Mucosa of gallbladder (tissue), 1 donor: ENCODE results near the gene COX6A2. TPM values are rescaled to one million over a fixed set of nuclear protein-coding genes. Genes with fewer than 3 reads are reported as not detected.
A peak's percentile ranks its signal among the peaks of the same experiment; 100 is the strongest.

Source experiments
- DNase-seq: peaks from one replicate; pipeline ENCODE4 v3.0.0-alpha.2; 2020; ENCODE audit warnings: low spot score
- total RNA-seq: library from RNA; stranded (reverse); gene quantifications from one replicate; pipeline ENCODE4 v1.2.1, GENCODE V29; 2021
- donor health status: DM: no; HTN: no; CAD: no.

Gene COX6A2
- total RNA-seq, 1 donor from 2014 or later, result 1.3 TPM

DNA sequence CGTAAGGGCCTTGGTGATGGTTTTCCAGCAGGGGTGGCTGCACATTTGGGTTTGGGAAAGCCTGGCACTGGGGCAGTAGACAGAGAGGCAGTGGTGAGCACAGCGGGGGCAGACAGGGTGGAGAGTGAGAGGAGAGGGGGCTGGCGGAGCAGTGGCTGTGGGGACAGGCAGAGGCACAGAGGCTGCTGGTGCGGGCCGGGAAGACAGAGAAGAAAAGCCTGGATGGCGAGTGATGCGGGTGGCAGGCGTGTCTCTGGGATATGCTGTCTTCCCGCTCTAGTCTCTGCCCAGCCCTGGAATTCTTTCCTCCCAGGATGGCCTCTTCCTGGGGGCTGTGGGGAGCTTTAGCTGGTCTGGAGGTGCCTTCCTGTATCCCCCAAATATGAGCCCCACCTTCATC is 18.1 kb downstream of the COX6A2 start:
- no peak for DNase-seq

DNA sequence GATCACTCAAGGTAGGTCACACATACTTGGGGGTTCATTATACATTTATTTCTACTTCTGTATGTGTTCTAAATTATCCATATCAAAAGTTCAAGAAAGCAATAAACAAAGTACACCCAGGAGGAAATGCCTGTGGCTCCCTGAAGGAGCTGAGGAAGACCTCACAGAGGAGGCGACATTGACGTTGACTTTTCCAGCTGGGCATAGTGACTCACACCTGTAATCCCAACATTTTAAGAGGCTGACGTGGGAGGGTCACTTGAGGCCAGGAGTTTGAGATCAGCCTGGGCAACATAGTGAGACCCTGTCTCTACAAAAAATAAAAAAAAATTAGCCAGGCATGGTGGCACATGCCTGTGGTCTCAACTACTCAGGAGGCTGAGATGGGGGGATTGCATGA is 18.7 kb downstream of the COX6A2 start:
- DNase-seq, result no peak

DNA sequence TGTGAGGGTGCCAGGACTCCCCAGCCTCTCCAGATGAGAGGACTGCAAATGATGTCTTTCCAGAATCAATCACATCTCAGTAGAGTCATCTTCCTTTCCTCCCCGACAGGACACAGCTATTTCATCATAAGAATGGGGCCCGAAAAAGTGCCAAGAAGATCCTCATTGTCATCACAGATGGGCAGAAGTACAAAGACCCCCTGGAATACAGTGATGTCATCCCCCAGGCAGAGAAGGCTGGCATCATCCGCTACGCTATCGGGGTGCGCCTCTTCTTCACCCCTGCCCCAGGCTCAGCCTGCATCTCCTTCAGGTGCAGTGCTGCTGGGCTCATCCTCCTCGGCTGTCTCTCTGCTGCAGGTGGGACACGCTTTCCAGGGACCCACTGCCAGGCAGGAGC is 20.8 kb downstream of the COX6A2 start:
- DNase-seq, result no peak

- no peak for DNase-seq
These were observed 23.7 kb downstream of the COX6A2 start for GRCh38 chr16:31404353-31405064.

- DNase-seq, result no peak
These were observed 24.4 kb downstream of the COX6A2 start for GRCh38 chr16:31403590-31404352.

GRCh38 chr16:31402687-31403086 is 25.5 kb downstream of the COX6A2 start:
- no peak for DNase-seq

GRCh38 chr16:31401436-31401835 is 26.7 kb downstream of the COX6A2 start:
- no peak for DNase-seq

- no peak for DNase-seq
These were observed 28.0 kb downstream of the COX6A2 start for GRCh38 chr16:31400191-31400590.

DNA sequence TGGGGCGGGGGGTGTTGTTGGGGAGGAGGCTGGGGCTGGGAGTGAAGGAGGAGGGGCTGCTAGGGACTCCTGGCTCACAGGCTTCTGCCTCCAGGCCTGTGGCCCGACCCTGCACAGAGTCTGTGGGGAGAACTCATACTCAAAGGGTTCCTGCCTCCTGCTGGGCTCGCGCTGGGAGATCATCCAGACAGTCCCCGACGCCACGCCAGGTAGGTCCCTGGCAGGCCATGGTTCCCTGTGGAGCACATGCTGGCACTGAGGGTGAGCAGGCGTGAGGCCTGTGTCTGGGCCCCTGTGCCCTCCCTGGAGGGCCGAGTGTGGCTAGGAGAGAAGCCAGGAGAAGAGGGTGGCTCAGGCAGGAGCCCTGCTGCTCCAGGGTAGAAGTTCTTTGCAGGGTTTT is 30.5 kb downstream of the COX6A2 start:
- DNase-seq, result no peak

DNA sequence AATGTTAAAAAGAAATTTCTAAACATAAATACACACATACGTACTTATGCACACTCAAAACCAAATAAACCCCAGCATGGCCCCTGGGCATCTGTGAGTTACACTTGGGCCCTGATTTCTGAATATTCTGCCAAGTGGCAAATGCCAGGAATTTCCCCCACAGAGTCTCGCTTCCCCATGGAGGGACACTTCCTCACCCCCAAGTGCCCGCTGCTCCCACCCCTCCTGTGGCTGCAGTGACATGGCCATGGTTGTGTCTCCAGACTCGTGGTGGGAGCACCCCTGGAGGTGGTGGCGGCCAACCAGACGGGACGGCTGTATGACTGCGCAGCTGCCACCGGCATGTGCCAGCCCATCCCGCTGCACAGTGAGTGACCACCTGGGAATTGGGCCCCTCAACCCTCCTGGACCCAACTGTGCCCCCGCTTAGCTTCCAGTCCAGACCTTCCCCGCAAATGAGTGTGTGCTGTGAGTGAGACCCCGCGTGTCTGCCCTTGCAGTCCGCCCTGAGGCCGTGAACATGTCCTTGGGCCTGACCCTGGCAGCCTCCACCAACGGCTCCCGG is 31.0 kb downstream of the COX6A2 start:
- no peak for DNase-seq

- DNase-seq, result peak; percentile 36
These were observed 32.5 kb downstream of the COX6A2 start for GRCh38 chr16:31395647-31396046.

GRCh38 chr16:31393056-31393455 is 35.1 kb downstream of the COX6A2 start, which contains the start of gene ITGAD:
ITGAD (plus strand) TSS chr16:31393335; CDS start chr16:31393361, 26 bp downstream.
- DNase-seq, result no peak

- DNase-seq, result no peak
These were observed 37.6 kb downstream of the COX6A2 start for GRCh38 chr16:31390504-31391041.

GRCh38 chr16:31388535-31388934 is 39.6 kb downstream of the COX6A2 start:
- DNase-seq, result no peak

DNA sequence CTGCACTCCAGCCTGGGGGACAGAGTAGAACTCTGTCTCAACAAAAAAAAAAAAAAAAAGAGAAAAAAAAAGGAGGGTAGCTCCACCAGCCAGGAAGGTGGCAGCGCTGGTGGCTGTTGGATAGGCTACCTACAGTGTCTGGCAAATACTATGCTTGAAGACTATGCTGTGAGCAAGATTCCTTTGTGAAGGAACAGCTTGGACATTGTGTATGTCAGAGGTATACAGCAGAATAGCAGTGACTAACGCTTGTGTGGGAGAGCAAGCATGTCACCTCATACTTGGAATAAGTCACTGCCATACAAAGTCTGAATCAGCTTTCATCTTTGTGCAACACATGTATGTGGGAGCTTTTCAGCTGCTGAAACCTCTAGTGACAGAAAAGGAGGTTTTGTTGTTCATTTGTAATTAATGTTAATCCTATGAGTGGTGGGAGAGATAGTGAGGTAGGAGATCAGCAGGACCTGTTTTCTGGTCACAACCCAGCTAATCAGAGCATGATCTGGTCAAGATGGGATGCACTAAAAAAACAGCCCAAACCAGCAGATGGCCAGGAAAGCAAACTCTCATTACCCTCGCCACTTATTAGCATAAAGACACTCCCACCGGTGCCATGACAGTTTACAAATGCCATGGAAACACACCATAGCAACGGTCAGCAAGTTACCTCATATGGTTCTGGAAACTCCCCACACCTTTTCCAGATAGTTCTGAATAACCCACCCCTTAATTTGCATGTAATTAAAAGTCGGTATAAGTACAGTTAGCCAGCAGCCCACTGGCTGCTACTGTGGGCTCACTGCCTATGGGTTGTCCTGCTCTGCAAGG is 41.8 kb downstream of the COX6A2 start:
- no peak for DNase-seq

DNA sequence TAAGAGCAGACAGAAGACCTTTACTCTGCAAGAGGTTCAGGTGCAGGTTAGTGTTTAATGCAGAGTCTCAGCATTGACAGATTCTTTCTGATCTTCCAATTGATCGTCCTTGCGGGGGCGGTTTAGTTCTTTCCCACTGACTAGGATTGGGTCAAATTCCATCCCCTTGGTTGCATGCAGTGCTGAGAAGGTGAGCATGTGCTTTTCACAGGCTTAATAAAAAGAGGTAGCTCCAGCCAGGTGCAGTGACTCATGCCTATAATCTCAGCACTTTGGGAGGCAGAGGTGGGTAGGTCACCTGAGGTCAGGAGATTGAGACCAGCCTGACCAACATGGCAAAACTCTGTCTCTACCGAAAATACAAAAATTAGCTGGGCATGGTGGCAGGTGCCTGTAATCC is 42.5 kb downstream of the COX6A2 start:
- DNase-seq, result peak; percentile 16

- DNase-seq, result peak; percentile 65
These were observed 45.5 kb downstream of the COX6A2 start for GRCh38 chr16:31382485-31383161.

GRCh38 chr16:31380201-31380600 is 48.0 kb downstream of the COX6A2 start:
- no peak for DNase-seq
